Measurements from ENCODE around the gene AFAP1.

AFAP1 gene

GRCh38 chr4:7812231-7812857 lies 127.3 kb downstream of the AFAP1 start:
- ChIA-PET CTCF (interaction anchor here (0.6 to 2.0 kb wide), 3 partner anchors 8 to 348 kb away, joined by 3 to 10 read pairs (median 6); no protein-coding TSS in a partner anchor), POLR2A (no interaction called here)
- Histone ChIP-seq H3K36me3 (ENCODE audit: control insufficient read depth in 2 of 2, insufficient read depth in 1 of 2, low read length in 2 of 2) (peaks cover 0 to 33% of the 10 kb centered on the region in 2 experiments; a peak in 1 of 3 replicates), H3K27ac (ENCODE audit: extremely low read depth, low read depth, low read length) (no peak overlapping the region), H3K9me3 (ENCODE audit: control insufficient read depth, insufficient read depth, low read depth, low read length) (no peaks in the 10 kb centered on the region), H3K4me1 (ENCODE audit: control insufficient read depth, insufficient read depth, low read length) (no peaks in the 10 kb centered on the region), H3K4me3 (ENCODE audit: low read depth, low read length) (no peak overlapping the region)
- TF ChIP-seq ZNF529 (tag by site-specific recombination; IDR thresholded peaks at IDR 0.05; ENCODE audit: insufficient replicate concordance) (no peak), MEIS1 (CRISPR knock-in tag; IDR thresholded peaks at IDR 0.05; ENCODE audit: borderline replicate concordance) (no peak)

GRCh38 chr4:7811536-7812191 lies 128.0 kb downstream of the AFAP1 start:
- H3K9me3 ChIP-seq (ENCODE audit: control insufficient read depth, insufficient read depth, low read depth, low read length) = no peaks in the 10 kb centered on the region
- no peak overlapping the region for H3K4me3 ChIP-seq (ENCODE audit: low read depth, low read length)
- TF ChIP-seq ZNF776 (tag by site-specific recombination; IDR thresholded peaks at IDR 0.05; ENCODE audit: borderline replicate concordance) = no peak
- no peak for TF ChIP-seq ZNF76 (tag by site-specific recombination; IDR thresholded peaks at IDR 0.05; ENCODE audit: borderline replicate concordance, low read depth)
- no peak for TF ChIP-seq HOXA7 (CRISPR knock-in tag; IDR thresholded peaks at IDR 0.05; ENCODE audit: borderline replicate concordance)
- no peak for TF ChIP-seq INSM2 (tag by site-specific recombination; IDR thresholded peaks at IDR 0.05)
- no peak for TF ChIP-seq ZNF561 (tag by site-specific recombination; IDR thresholded peaks at IDR 0.05; ENCODE audit: borderline replicate concordance)
- TF ChIP-seq GLI4 (tag by site-specific recombination; IDR thresholded peaks at IDR 0.05) = no peak
- no peak for TF ChIP-seq ZNF701 (tag by site-specific recombination; IDR thresholded peaks at IDR 0.05)
- no peak for TF ChIP-seq ZNF433 (tag by site-specific recombination; IDR thresholded peaks at IDR 0.05; ENCODE audit: low read depth)
- no peak for TF ChIP-seq HIC1 (tag by site-specific recombination; IDR thresholded peaks at IDR 0.05)
- TF ChIP-seq ZNF660 (tag by site-specific recombination; IDR thresholded peaks at IDR 0.05) = no peak
- TF ChIP-seq ZBTB6 (tag by site-specific recombination; IDR thresholded peaks at IDR 0.05) = no peak
- TF ChIP-seq TRIM28 (IDR thresholded peaks at IDR 0.05; ENCODE audit: borderline replicate concordance, low read length) = no peak
- no peak for TF ChIP-seq ZNF138 (tag by site-specific recombination; IDR thresholded peaks at IDR 0.05; ENCODE audit: borderline replicate concordance)
- TF ChIP-seq ZNF202 (tag by site-specific recombination; IDR thresholded peaks at IDR 0.05; ENCODE audit: borderline replicate concordance) = no peak
- TF ChIP-seq ZNF624 (tag by site-specific recombination; IDR thresholded peaks at IDR 0.05) = no peak
- TF ChIP-seq ZBTB21 (tag by site-specific recombination; IDR thresholded peaks at IDR 0.05) = no peak
- TF ChIP-seq ZNF350 (tag by site-specific recombination; IDR thresholded peaks at IDR 0.05) = no peak
- ChIA-PET CTCF (interaction anchor here (0.6 kb wide), 1 partner anchor 347 kb away, joined by 6 read pairs; no protein-coding TSS in a partner anchor), POLR2A (no interaction called here)
- H3K36me3 ChIP-seq (ENCODE audit: control insufficient read depth in 2 of 2, insufficient read depth in 1 of 2, low read length in 2 of 2) = peaks cover 0 to 33% of the 10 kb centered on the region in 2 experiments; a peak in 1 of 3 replicates
- H3K4me1 ChIP-seq (ENCODE audit: control insufficient read depth, insufficient read depth, low read length) = no peaks in the 10 kb centered on the region
- no peak overlapping the region for H3K27ac ChIP-seq (ENCODE audit: extremely low read depth, low read depth, low read length)
